Epithelial cell of esophagus (primary cell): Measurements from ENCODE around the gene TACC3.
A peak's percentile ranks its signal among the peaks of the same experiment; 100 is the strongest.

ENCODE experiments used
- DNase-seq: peaks from one replicate; pipeline ENCODE4 v3.0.0; 2010; ENCODE audit warnings: low read depth
- H3K4me3 ChIP-seq: 2 replicates; pipeline ENCODE4 v1.5.1; 2011; ENCODE audit warnings: mild to moderate bottlenecking, low read length, control low read depth
- CTCF ChIP-seq: IDR thresholded peaks from 2 replicates; pipeline ENCODE4 v1.5.1; 2011; ENCODE audit warnings: low read depth, mild to moderate bottlenecking, low read length, control low read depth, inconsistent platforms; ENCODE audit not compliant: insufficient read depth; ENCODE audit errors: missing control alignments

Gene TACC3

GRCh38 chr4:1766106-1767060 lies 45.1 kb downstream of the TACC3 start:
- no peak for TF ChIP-seq CTCF
- no peak for DNase-seq
- peak overlapping the region; percentile 19 for H3K4me3 ChIP-seq

GRCh38 chr4:1767061-1767769 lies 45.9 kb downstream of the TACC3 start:
- peak; percentile 41 for DNase-seq
- peak overlapping the region; percentile 19 for H3K4me3 ChIP-seq
- no peak for TF ChIP-seq CTCF

GRCh38 chr4:1767770-1768366 lies 46.5 kb downstream of the TACC3 start:
- peak overlapping the region; percentile 31 for H3K4me3 ChIP-seq
- peak; percentile 57 for TF ChIP-seq CTCF
- DNase-seq: peak; percentile 61

- H3K4me3 ChIP-seq: peak overlapping the region; percentile 31
- peak; percentile 37 for DNase-seq
- TF ChIP-seq CTCF: no peak
These were observed 47.2 kb downstream of the TACC3 start for GRCh38 chr4:1768367-1769034.

DNA sequence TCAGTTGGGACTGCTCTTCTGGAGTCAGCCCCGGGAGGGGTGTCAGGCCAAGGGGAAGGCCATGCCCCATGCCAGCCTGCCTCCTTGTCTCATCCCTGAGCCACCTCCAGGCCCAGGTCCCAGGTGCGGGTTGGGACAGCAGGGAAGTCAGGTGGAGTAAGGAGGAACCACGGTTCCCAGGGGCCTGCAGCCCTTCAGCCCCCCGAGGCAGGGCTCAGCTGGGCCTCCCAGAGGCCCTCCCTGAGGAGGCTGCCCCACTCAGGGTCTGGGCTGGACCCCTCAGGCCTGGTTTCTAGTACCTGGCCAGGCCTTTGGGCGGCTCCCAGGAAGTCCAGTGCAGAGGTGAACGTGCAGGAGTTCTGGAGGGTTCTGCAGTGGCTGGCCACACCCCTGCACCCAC lies 48.4 kb downstream of the TACC3 start:
- no peak for DNase-seq
- no peak for TF ChIP-seq CTCF
- no peak overlapping the region for H3K4me3 ChIP-seq

DNA sequence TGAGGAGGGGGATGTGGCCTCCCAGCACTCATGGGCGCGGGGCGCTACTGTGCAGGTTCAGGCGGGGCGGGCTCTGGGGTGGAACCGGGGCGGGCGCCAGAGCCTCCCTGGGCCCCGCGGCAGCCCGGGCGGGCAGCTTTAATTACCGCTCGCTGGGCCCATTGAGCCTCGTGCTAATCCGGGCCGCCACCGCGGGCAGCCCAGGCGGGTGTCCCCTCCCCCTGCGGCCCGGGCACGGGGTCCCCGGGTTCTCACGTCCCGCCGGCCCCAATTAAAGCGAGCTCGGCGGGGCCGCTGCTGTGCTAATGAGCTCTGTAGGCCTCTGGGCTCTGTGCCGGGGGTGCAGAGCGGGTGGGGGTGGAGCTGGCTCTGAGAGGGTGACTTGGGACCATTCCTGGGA lies 48.9 kb downstream of the TACC3 start:
- TF ChIP-seq CTCF: no peak
- no peak for DNase-seq
- H3K4me3 ChIP-seq: no peak overlapping the region
